Measurements from ENCODE around the gene SRRM3.
"Not testable (repeated sequence)": the region's sequence is repeated elsewhere in the genome, so short reads cannot be mapped to it uniquely, and the experiment has no call there.

Gene SRRM3

GRCh38 chr7:76242517-76243063, 40.9 kb downstream of the SRRM3 start:
- POLR2A ChIA-PET: interaction anchor here (0.6 kb wide), 1 partner anchor 11 kb away, joined by 4 read pairs; no protein-coding TSS in a partner anchor
- TF ChIP-seq ZNF610 (tag by site-specific recombination; IDR thresholded peaks at IDR 0.05; ENCODE audit: borderline replicate concordance): peak; percentile 93
- H3K27ac ChIP-seq (ENCODE audit: extremely low read depth, low read depth, low read length); H3K36me3 ChIP-seq (ENCODE audit: control insufficient read depth in 2 of 2, insufficient read depth in 1 of 2, low read length in 2 of 2); H3K4me3 ChIP-seq (ENCODE audit: low read depth, low read length); H3K9me3 ChIP-seq (ENCODE audit: control insufficient read depth, insufficient read depth, low read depth, low read length); H3K4me1 ChIP-seq (ENCODE audit: control insufficient read depth, insufficient read depth, low read length): not testable (repeated sequence)
- CTCF ChIA-PET: interaction anchor here (0.7 to 1.1 kb wide), 2 partner anchors 64 to 246 kb away, joined by 3 to 4 read pairs; no protein-coding TSS in a partner anchor

GRCh38 chr7:76244781-76245391, 43.2 kb downstream of the SRRM3 start:
- no peaks in the 10 kb centered on the region for H3K36me3 ChIP-seq (ENCODE audit: control insufficient read depth in 2 of 2, insufficient read depth in 1 of 2, low read length in 2 of 2)
- no peaks in the 10 kb centered on the region for H3K9me3 ChIP-seq (ENCODE audit: control insufficient read depth, insufficient read depth, low read depth, low read length)
- ChIA-PET CTCF (no interaction called here), POLR2A (no interaction called here)
- no peaks in the 10 kb centered on the region for H3K4me1 ChIP-seq (ENCODE audit: control insufficient read depth, insufficient read depth, low read length)
- H3K27ac ChIP-seq (ENCODE audit: extremely low read depth, low read depth, low read length): no peak overlapping the region
- no peak overlapping the region for H3K4me3 ChIP-seq (ENCODE audit: low read depth, low read length)
- TF ChIP-seq ZNF221 (tag by site-specific recombination; IDR thresholded peaks at IDR 0.05; ENCODE audit: borderline replicate concordance) (no peak), ZNF292 (tag by site-specific recombination; IDR thresholded peaks at IDR 0.05; ENCODE audit: borderline replicate concordance, low read depth) (no peak), ZNF610 (tag by site-specific recombination; IDR thresholded peaks at IDR 0.05; ENCODE audit: borderline replicate concordance) (no peak), ZXDB (tag by site-specific recombination; IDR thresholded peaks at IDR 0.05) (no peak), GLI2 (tag by site-specific recombination; IDR thresholded peaks at IDR 0.05; ENCODE audit: borderline replicate concordance, low read depth) (no peak), ZNF560 (tag by site-specific recombination; IDR thresholded peaks at IDR 0.05; ENCODE audit: borderline replicate concordance) (no peak), ZNF398 (tag by site-specific recombination; IDR thresholded peaks at IDR 0.05) (no peak), ZSCAN18 (tag by site-specific recombination; IDR thresholded peaks at IDR 0.05) (no peak), ZNF433 (tag by site-specific recombination; IDR thresholded peaks at IDR 0.05; ENCODE audit: low read depth) (no peak), ZBTB6 (tag by site-specific recombination; IDR thresholded peaks at IDR 0.05) (no peak), ZNF48 (tag by site-specific recombination; IDR thresholded peaks at IDR 0.05) (no peak), ZNF266 (tag by site-specific recombination; IDR thresholded peaks at IDR 0.05; ENCODE audit: low read depth) (no peak)

- Histone ChIP-seq H3K4me1 (ENCODE audit: control insufficient read depth, insufficient read depth, low read length) (no peaks in the 10 kb centered on the region), H3K9me3 (ENCODE audit: control insufficient read depth, insufficient read depth, low read depth, low read length) (no peaks in the 10 kb centered on the region), H3K4me3 (ENCODE audit: low read depth, low read length) (no peak overlapping the region), H3K27ac (ENCODE audit: extremely low read depth, low read depth, low read length) (no peak overlapping the region), H3K36me3 (ENCODE audit: control insufficient read depth in 2 of 2, insufficient read depth in 1 of 2, low read length in 2 of 2) (no peaks in the 10 kb centered on the region)
- ChIA-PET CTCF (interaction anchor here (0.8 kb wide), 1 partner anchor 17 kb away, joined by 4 read pairs; no protein-coding TSS in a partner anchor), POLR2A (no interaction called here)
- TF ChIP-seq ZNF561 (tag by site-specific recombination; IDR thresholded peaks at IDR 0.05; ENCODE audit: borderline replicate concordance) (no peak), PRDM10 (tag by site-specific recombination; IDR thresholded peaks at IDR 0.05) (no peak), ZBTB11 (tag by site-specific recombination; conservative IDR thresholded peaks at IDR 0.05; ENCODE audit: low read depth) (no peak), ZNF311 (tag by site-specific recombination; IDR thresholded peaks at IDR 0.05; ENCODE audit: borderline replicate concordance) (no peak), ZNF354C (tag by site-specific recombination; IDR thresholded peaks at IDR 0.05; ENCODE audit: borderline replicate concordance, low read depth) (no peak)
These were observed 45.2 kb downstream of the SRRM3 start for GRCh38 chr7:76246804-76247389.

Measured in HEK293 (cell line).